ENCODE measurements around the gene AGAP1. TPM values are rescaled to one million over a fixed set of nuclear protein-coding genes. Genes with fewer than 3 reads are reported as not detected.

AGAP1 gene
- total and polyA plus RNA-seq, 7 donors = 10.8 to 42.7 (median 18.6) TPM

- 92 to 94% methylated on average over 17 of the region's 17 CpGs for WGBS, 2 donors
- Histone ChIP-seq H3K27me3 (no peaks in the 10 kb centered on the region), H3K9me3 (no peaks in the 10 kb centered on the region), H3K36me3 (no peaks in the 10 kb centered on the region), H3K4me1 (no peaks in the 10 kb centered on the region), H3K4me3 (no peak overlapping the region), H3K27ac (no peak overlapping the region)
- TF ChIP-seq POLR2AphosphoS5 (IDR thresholded peaks at IDR 0.05) (no peak), EP300 (IDR thresholded peaks at IDR 0.05) (no peak), POLR2A (IDR thresholded peaks at IDR 0.05) (no peak)
- TF ChIP-seq, protein P1, sequence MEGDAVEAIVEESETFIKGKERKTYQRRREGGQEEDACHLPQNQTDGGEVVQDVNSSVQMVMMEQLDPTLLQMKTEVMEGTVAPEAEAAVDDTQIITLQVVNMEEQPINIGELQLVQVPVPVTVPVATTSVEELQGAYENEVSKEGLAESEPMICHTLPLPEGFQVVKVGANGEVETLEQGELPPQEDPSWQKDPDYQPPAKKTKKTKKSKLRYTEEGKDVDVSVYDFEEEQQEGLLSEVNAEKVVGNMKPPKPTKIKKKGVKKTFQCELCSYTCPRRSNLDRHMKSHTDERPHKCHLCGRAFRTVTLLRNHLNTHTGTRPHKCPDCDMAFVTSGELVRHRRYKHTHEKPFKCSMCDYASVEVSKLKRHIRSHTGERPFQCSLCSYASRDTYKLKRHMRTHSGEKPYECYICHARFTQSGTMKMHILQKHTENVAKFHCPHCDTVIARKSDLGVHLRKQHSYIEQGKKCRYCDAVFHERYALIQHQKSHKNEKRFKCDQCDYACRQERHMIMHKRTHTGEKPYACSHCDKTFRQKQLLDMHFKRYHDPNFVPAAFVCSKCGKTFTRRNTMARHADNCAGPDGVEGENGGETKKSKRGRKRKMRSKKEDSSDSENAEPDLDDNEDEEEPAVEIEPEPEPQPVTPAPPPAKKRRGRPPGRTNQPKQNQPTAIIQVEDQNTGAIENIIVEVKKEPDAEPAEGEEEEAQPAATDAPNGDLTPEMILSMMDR (IDR thresholded peaks at IDR 0.05) = no peak
- intact Hi-C loops (cut with DNase I) = no loop called here
- peak; percentile 45 for DNase-seq
Measured at GRCh38 chr2:235949567-235950472, 456.0 kb downstream of the AGAP1 start.

DNA sequence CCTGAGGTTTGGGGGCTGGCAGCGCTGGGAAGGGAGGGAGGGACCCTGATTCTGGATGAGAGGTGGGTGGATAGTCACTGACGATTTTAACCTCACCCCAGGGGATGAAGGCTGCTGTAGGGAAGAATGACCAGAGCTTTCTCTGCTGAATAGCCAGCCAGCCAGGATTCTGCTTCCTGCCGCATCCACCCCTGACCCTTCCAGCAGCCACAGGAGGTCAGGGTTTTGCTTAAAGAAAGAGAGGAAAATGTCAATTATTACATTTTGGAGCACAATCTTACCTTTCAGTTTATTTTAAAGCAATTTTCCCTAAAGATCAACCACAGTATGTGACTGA lies 456.6 kb downstream of the AGAP1 start:
- TF ChIP-seq POLR2AphosphoS5 (IDR thresholded peaks at IDR 0.05) (no peak), EP300 (IDR thresholded peaks at IDR 0.05) (no peak), POLR2A (IDR thresholded peaks at IDR 0.05) (no peak)
- TF ChIP-seq, protein P1 (IDR thresholded peaks at IDR 0.05) = no peak

DNA sequence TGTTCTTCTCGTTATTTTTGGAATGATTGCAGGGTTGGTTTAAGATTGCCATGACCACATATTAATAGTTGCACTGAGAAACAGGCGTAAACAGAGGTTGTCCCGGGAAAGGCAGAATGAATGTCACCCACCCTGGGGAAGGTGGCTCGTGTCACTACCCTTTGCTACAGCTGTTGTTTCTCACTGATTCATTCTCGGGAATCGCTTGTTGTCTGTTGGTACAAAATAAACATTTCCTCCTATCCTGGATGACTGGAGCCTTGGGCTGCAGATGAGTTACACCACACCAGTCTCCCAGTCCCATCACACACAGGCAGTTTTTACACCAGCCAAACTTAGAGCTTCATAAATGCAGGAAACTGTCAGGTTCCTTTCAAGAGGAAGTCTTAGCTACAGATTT lies 457.6 kb downstream of the AGAP1 start:
- Histone ChIP-seq H3K36me3 (no peaks in the 10 kb centered on the region), H3K27me3 (no peaks in the 10 kb centered on the region), H3K27ac (no peak overlapping the region), H3K4me1 (no peaks in the 10 kb centered on the region), H3K9me3 (no peaks in the 10 kb centered on the region), H3K4me3 (no peak overlapping the region)
- intact Hi-C loops (cut with DNase I) = no loop called here
- WGBS, 2 donors = 73 to 83% methylated on average over 6 of the region's 6 CpGs
- TF ChIP-seq EP300 (IDR thresholded peaks at IDR 0.05) (no peak), POLR2A (IDR thresholded peaks at IDR 0.05) (no peak), POLR2AphosphoS5 (IDR thresholded peaks at IDR 0.05) (no peak)
- TF ChIP-seq, protein P1 (IDR thresholded peaks at IDR 0.05) = no peak
- peak; percentile 26 for DNase-seq

More for the DNA sequence above, 456.6 kb downstream of the AGAP1 start:
- no peak overlapping the region for H3K4me3 ChIP-seq
- intact Hi-C loops (cut with DNase I) = no loop called here
- H3K4me1 ChIP-seq = no peaks in the 10 kb centered on the region
- 81 to 97% methylated on average over 3 of the region's 3 CpGs for WGBS, 2 donors
- H3K9me3 ChIP-seq = no peaks in the 10 kb centered on the region
- no peaks in the 10 kb centered on the region for H3K27me3 ChIP-seq
- H3K27ac ChIP-seq = no peak overlapping the region
- H3K36me3 ChIP-seq = no peaks in the 10 kb centered on the region
- DNase-seq = no peak

DNA sequence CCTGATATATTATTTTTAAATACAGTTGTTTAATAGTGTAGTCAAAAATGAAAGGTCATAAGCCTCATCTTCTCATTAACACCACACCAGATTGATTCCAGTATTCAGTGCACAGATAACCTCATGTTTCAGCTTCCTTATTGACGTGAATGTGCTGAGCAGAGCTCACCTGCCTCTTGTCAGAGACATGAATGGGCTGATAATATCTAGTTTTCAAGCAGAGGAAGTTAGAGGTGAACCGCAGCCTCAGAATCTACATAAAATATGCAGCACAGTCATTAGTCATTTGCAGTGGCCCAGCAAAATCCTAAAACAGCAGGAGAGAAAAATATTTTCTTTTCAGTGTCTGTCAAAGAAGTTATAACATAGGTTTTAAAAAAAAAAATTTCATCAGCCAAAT lies 458.1 kb downstream of the AGAP1 start:
- Histone ChIP-seq H3K36me3 (no peaks in the 10 kb centered on the region), H3K9me3 (no peaks in the 10 kb centered on the region), H3K4me3 (no peak overlapping the region), H3K27ac (no peak overlapping the region), H3K4me1 (no peaks in the 10 kb centered on the region), H3K27me3 (no peaks in the 10 kb centered on the region)
- peak; percentile 2 for DNase-seq
- 30 to 47% methylated on average over 2 of the region's 2 CpGs for WGBS, 2 donors
- TF ChIP-seq POLR2AphosphoS5 (IDR thresholded peaks at IDR 0.05) (no peak), POLR2A (IDR thresholded peaks at IDR 0.05) (no peak), EP300 (IDR thresholded peaks at IDR 0.05) (no peak)
- TF ChIP-seq, protein P1 (IDR thresholded peaks at IDR 0.05) = no peak
- intact Hi-C loops (cut with DNase I) = no loop called here

Measured in sigmoid colon (tissue), 7 donors.